Measurements from ENCODE around the gene SFXN3. TPM values are rescaled to one million over a fixed set of nuclear protein-coding genes. Genes with fewer than 3 reads are reported as not detected.
A peak's percentile ranks its signal among the peaks of the same experiment; 100 is the strongest.

The SFXN3 gene
- total and polyA plus RNA-seq, 8 donors, result 20.8 to 79.0 (median 24.1) TPM

DNA sequence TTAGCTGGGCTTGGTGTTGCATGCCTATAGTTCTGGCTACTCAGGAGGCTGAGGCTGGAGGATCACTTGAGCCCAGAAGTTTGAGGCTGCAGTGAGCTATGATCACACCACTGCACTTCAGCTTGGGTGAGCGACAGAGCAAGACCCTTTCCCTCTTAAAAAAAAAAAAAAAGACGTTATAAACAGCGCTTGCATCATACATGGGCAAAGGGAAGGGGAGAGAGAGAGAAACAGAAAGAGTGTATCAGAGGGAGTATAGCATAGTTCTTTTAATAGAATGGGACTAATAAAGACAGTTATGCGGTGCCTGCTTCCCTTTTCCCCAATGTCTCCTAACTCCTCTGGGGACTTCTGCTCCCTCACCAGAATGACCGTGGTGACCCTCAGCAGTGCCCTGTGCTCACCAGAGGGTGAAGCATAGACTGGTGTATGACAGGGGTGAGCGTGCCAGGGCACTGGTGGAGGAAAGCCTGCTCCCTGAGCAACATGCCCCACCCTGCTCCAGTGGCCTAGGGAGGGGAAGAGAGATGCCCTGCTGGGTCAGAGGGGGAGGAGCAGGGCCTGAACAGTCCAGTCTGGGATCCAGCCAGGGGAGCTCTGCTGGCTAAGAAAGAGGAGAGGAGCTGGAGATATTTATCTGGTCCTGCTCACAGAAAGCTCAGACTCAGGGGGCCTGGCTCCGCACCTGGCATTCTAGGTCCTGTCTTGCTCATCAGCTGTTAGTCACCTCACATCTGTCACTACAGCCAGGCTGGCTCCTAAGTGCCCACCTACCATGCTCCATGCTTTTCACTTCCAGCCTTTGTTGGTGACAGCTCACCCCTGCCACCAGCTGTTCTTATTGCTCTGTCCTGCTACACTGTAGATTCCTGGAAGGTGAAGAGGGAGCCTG, 2.3 kb upstream of the SFXN3 start:
- ATAC-seq (no peak), DNase-seq (no peak)
- Histone ChIP-seq H3K36me3 (no peaks in the 10 kb centered on the region), H3K27me3 (peaks cover 4 to 21% of the 10 kb centered on the region in 2 donors), H3K9me3 (no peaks in the 10 kb centered on the region), H3K4me3 (no peak overlapping the region), H3K4me1 (peaks cover 6 to 21% of the 10 kb centered on the region in 2 donors), H3K27ac (no peak overlapping the region)
- no peak for TF ChIP-seq CTCF (IDR thresholded peaks at IDR 0.05)
- intact Hi-C loops (cut with DNase I), result no loop called here

- DNase-seq (no peak), ATAC-seq (no peak)
- H3K9me3 ChIP-seq, result no peaks in the 10 kb centered on the region
- peaks cover 0 to 4% of the 10 kb centered on the region in 2 donors for H3K36me3 ChIP-seq
- H3K27ac ChIP-seq, result no peak overlapping the region
- peak in 1 of 2 donors; percentile 12 for TF ChIP-seq CTCF (IDR thresholded peaks at IDR 0.05)
- H3K4me1 ChIP-seq, result peaks cover 6 to 25% of the 10 kb centered on the region in 2 donors
- intact Hi-C loops (cut with DNase I), result no loop called here
- peaks cover 4 to 21% of the 10 kb centered on the region in 2 donors for H3K27me3 ChIP-seq
- no peak overlapping the region for H3K4me3 ChIP-seq
Observed at GRCh38 chr10:101029520-101030295, 1.3 kb upstream of the SFXN3 start.

DNA sequence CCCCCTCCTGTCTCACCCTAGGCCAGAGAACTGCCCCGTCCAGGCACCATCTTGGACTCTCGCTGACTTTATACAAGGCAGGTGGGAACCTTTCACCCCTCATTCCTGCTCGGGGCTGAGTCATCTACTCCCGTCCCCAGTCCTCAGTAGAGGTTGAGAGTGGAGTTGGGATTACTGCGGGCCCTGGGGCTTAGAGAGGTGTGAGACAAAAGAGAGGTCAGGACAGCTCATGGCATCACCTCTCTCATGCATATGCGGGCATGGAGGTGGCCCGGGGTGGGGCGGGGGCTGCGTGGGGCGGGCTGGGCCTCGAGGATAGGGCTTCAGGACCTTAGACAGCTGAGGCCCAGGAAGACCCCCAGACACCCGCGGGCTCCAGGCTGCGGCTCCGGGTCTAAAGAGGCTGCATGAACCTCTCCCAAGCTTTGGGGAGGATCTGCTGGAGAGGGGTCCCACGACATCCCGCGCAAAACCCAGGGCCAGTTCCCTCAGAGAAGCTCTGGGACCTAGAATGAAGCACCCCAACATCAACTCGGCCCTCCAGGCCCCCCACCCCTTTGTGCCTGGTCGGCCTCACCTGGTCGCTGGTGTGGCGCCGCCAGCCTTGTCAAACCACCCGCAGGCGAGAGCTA, 422 bp upstream of the SFXN3 start:
- no peak for TF ChIP-seq CTCF (IDR thresholded peaks at IDR 0.05)
- Histone ChIP-seq H3K27me3 (peaks cover 4 to 21% of the 10 kb centered on the region in 2 donors), H3K27ac (peak overlapping the region in 1 of 2 donors; percentile 93), H3K36me3 (peaks cover 0 to 13% of the 10 kb centered on the region in 2 donors), H3K4me1 (peaks cover 6 to 25% of the 10 kb centered on the region in 2 donors), H3K9me3 (no peaks in the 10 kb centered on the region), H3K4me3 (peak overlapping the region; percentile 60 to 65)
- ATAC-seq, result no peak
- intact Hi-C loops (cut with DNase I), result no loop called here
- no peak for DNase-seq

- Histone ChIP-seq H3K36me3 (peaks cover 0 to 27% of the 10 kb centered on the region in 2 donors), H3K9me3 (no peaks in the 10 kb centered on the region), H3K4me1 (peaks cover 6 to 25% of the 10 kb centered on the region in 2 donors), H3K27me3 (peaks cover 4 to 21% of the 10 kb centered on the region in 2 donors), H3K4me3 (peak overlapping the region; percentile 60 to 65), H3K27ac (peak overlapping the region; percentile 93 to 95)
- ATAC-seq (peak; percentile 67), DNase-seq (peak; percentile 71 to 97 (median 90))
- intact Hi-C loops (cut with DNase I), result no loop called here
- no peak for TF ChIP-seq CTCF (IDR thresholded peaks at IDR 0.05)
Observed at GRCh38 chr10:101031796-101032636, 982 bp downstream of the SFXN3 start.

All from left lung (tissue), 10 donors.